Keratinocyte (primary cell): ENCODE data around the gene OGDHL.

Experiments
- CTCF ChIP-seq, 3 experiments: IDR thresholded peaks in 1 of 3; conservative IDR thresholded peaks in 1 of 3; optimal IDR thresholded peaks in 1 of 3; 2 replicates in 2 of 3; 3 replicates in 1 of 3; pipeline versions ENCODE3 to v1.5.1; 2011; ENCODE audit warnings: low read length in 3 of 3, mild to moderate bottlenecking in 3 of 3, moderate library complexity in 2 of 3, control low read depth in 1 of 3, inconsistent platforms in 1 of 3; ENCODE audit not compliant: insufficient read depth in 2 of 3; ENCODE audit errors: extremely low read depth in 1 of 3
- EZH2 ChIP-seq: IDR thresholded peaks from one replicate; pipeline ENCODE4 v1.6.1; 2012; ENCODE audit warnings: inconsistent platforms, mild to moderate bottlenecking, low read length, moderate library complexity

DNA sequence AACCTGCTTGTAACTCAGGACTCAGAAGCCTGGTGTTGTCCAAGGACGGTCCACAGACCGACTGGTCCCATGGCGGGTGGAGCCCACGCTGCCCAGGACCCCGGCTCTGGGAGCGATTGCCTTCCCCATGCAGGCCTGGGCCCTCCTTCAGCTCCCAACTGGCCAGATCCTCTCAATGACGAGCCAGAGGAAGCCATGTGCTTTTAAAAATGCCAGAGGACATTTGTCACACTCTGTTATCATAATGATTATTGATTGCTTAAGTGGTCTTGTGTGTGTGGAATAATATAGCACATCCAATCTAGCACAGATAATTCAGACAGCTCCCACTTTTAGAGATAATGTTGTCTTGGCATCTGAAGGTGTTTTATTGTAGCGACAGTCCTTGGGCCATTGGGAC, 22.6 kb upstream of the OGDHL start:
- TF ChIP-seq CTCF (optimal IDR thresholded peaks at IDR 0.05 in 1 of 3, IDR thresholded peaks at IDR 0.05 in 1 of 3, conservative IDR thresholded peaks at IDR 0.05 in 1 of 3; ENCODE audit: extremely low read depth in 1 of 3, insufficient read depth in 2 of 3, low read length in 3 of 3) (no peak), EZH2 (no peak)
